ENCODE measurements around the gene PTH1R. TPM values are rescaled to one million over a fixed set of nuclear protein-coding genes. Genes with fewer than 3 reads are reported as not detected.

Gene PTH1R
- polyA plus RNA-seq, 1 of the 3 experiments (the other 2 are of a cell fraction), result 0.07 TPM

- Histone ChIP-seq H3K4me2 (no peak overlapping the region), H3K9me2 (no peaks in the 10 kb centered on the region), H4K20me1 (ENCODE audit: insufficient read depth) (no peaks in the 10 kb centered on the region), H3K9me3 (no peaks in the 10 kb centered on the region), H3K36me3 (replicated peaks in 1 of 2; ENCODE audit: control insufficient read depth in 1 of 2, insufficient read depth in 2 of 2, low read length in 1 of 2) (no peaks in the 10 kb centered on the region), H3F3A (replicated peaks; ENCODE audit: insufficient read depth) (no peaks in the 10 kb centered on the region), H3K27me3 (ENCODE audit: insufficient read depth) (no peaks in the 10 kb centered on the region), H3K4me1 (ENCODE audit: control insufficient read depth in 1 of 2, insufficient read depth in 2 of 2, low read depth in 1 of 2, low read length in 1 of 2) (peaks cover 0 to 23% of the 10 kb centered on the region in 2 experiments; a peak in 1 of 4 replicates), H2AFZ (ENCODE audit: low read depth) (no peak overlapping the region), H3K4me3 (ENCODE audit: low read depth in 2 of 2, low read length in 1 of 2) (no peak overlapping the region), H3K79me2 (ENCODE audit: insufficient read depth) (no peaks in the 10 kb centered on the region), H3K9ac (no peak overlapping the region), H3K27ac (ENCODE audit: low read depth in 2 of 2, low read length in 1 of 2) (no peak overlapping the region)
- CTCF ChIA-PET, result interaction anchor here (0.9 to 31.0 kb wide), 7 partner anchors 8 to 413 kb away, joined by 3 to 480 read pairs (median 17); partner anchors contain the start of gene PTH1R
- no peak for DNase-seq
- POLR2A ChIA-PET, result interaction anchor here (1.1 kb wide), 1 partner anchor 56 kb away, joined by 5 read pairs; no protein-coding TSS in a partner anchor
- TF ChIP-seq MEF2A (IDR thresholded peaks at IDR 0.05; ENCODE audit: borderline replicate concordance, low read depth) (no peak), FOXM1 (IDR thresholded peaks at IDR 0.05; ENCODE audit: low read depth) (no peak), ELF1 (IDR thresholded peaks at IDR 0.05) (no peak), MAX (IDR thresholded peaks at IDR 0.05; ENCODE audit: low read depth) (no peak), PBX3 (IDR thresholded peaks at IDR 0.05) (no peak), USF2 (IDR thresholded peaks at IDR 0.05; ENCODE audit: borderline replicate concordance, low read depth, low read length) (no peak), USF1 (IDR thresholded peaks at IDR 0.05; ENCODE audit: borderline replicate concordance, low read depth) (no peak), MXI1 (IDR thresholded peaks at IDR 0.05; ENCODE audit: low read depth, low read length) (no peak), IRF3 (IDR thresholded peaks at IDR 0.05; ENCODE audit: low read depth, low read length) (no peak)
- 84% methylated on average over 15 of the region's 17 CpGs for WGBS (ENCODE audit: low lambda C conversion rate)
Measured at GRCh38 chr3:46901591-46902187, 24.2 kb downstream of the PTH1R start.

GRCh38 chr3:46902188-46902631 is 24.7 kb downstream of the PTH1R start:
- peaks cover 0 to 23% of the 10 kb centered on the region in 2 experiments; a peak in 1 of 4 replicates for H3K4me1 ChIP-seq (ENCODE audit: control insufficient read depth in 1 of 2, insufficient read depth in 2 of 2, low read depth in 1 of 2, low read length in 1 of 2)
- WGBS (ENCODE audit: low lambda C conversion rate), result 74% methylated on average over 9 of the region's 15 CpGs
- H3K27ac ChIP-seq (ENCODE audit: low read depth in 2 of 2, low read length in 1 of 2), result no peak overlapping the region
- ChIA-PET CTCF (interaction anchor here (1.9 to 31.0 kb wide), 3 partner anchors 9 to 56 kb away, joined by 5 to 480 read pairs (median 34); partner anchors contain the start of gene PTH1R), POLR2A (interaction anchor here (0.7 to 1.1 kb wide), 2 partner anchors 10 to 57 kb away, joined by 3 to 5 read pairs; no protein-coding TSS in a partner anchor)
- no peaks in the 10 kb centered on the region for H3K79me2 ChIP-seq (ENCODE audit: insufficient read depth)
- H2AFZ ChIP-seq (ENCODE audit: low read depth), result no peak overlapping the region
- H3K27me3 ChIP-seq (ENCODE audit: insufficient read depth), result no peaks in the 10 kb centered on the region
- no peaks in the 10 kb centered on the region for H3K36me3 ChIP-seq (replicated peaks in 1 of 2; ENCODE audit: control insufficient read depth in 1 of 2, insufficient read depth in 2 of 2, low read length in 1 of 2)
- H3K4me2 ChIP-seq, result no peak overlapping the region
- no peaks in the 10 kb centered on the region for H3F3A ChIP-seq (replicated peaks; ENCODE audit: insufficient read depth)
- H3K4me3 ChIP-seq (ENCODE audit: low read depth in 2 of 2, low read length in 1 of 2), result no peak overlapping the region
- no peaks in the 10 kb centered on the region for H3K9me2 ChIP-seq
- DNase-seq, result no peak
- no peak overlapping the region for H3K9ac ChIP-seq
- no peaks in the 10 kb centered on the region for H3K9me3 ChIP-seq
- H4K20me1 ChIP-seq (ENCODE audit: insufficient read depth), result no peaks in the 10 kb centered on the region
- TF ChIP-seq EP300 (IDR thresholded peaks at IDR 0.05; ENCODE audit: borderline replicate concordance in 1 of 2, low read depth in 1 of 2, low read length in 1 of 2), result no peak
- no peak for TF ChIP-seq CHD2 (IDR thresholded peaks at IDR 0.05; ENCODE audit: low read length, partially characterized antibody)
- no peak for TF ChIP-seq SMC3 (IDR thresholded peaks at IDR 0.05; ENCODE audit: low read depth, low read length)
- no peak for TF ChIP-seq RFX5 (IDR thresholded peaks at IDR 0.05; ENCODE audit: low read length)
- TF ChIP-seq FOXJ3 (CRISPR knock-in tag; IDR thresholded peaks at IDR 0.05), result no peak
- TF ChIP-seq RXRA (IDR thresholded peaks at IDR 0.05; ENCODE audit: borderline replicate concordance, low read depth), result no peak
- no peak for TF ChIP-seq JUND (IDR thresholded peaks at IDR 0.05)
- no peak for TF ChIP-seq MXI1 (IDR thresholded peaks at IDR 0.05; ENCODE audit: low read depth, low read length)
- TF ChIP-seq FOXM1 (IDR thresholded peaks at IDR 0.05; ENCODE audit: low read depth), result no peak
- no peak for TF ChIP-seq REST (IDR thresholded peaks at IDR 0.05; ENCODE audit: low read depth, low read length)
- no peak for TF ChIP-seq EZH2phosphoT487 (IDR thresholded peaks at IDR 0.05; ENCODE audit: borderline replicate concordance, low read depth)
- no peak for TF ChIP-seq TAF1 (IDR thresholded peaks at IDR 0.05; ENCODE audit: borderline replicate concordance, low read depth, low read length)

Measured in SK-N-SH (cell line).